Measurements from ENCODE around the gene FAM186B. TPM values are rescaled to one million over a fixed set of nuclear protein-coding genes. Genes with fewer than 3 reads are reported as not detected.
A peak's percentile ranks its signal among the peaks of the same experiment; 100 is the strongest.

FAM186B gene
- total and polyA plus RNA-seq, 12 donors = 0.04 to 1.5 (median 0.66) TPM

DNA sequence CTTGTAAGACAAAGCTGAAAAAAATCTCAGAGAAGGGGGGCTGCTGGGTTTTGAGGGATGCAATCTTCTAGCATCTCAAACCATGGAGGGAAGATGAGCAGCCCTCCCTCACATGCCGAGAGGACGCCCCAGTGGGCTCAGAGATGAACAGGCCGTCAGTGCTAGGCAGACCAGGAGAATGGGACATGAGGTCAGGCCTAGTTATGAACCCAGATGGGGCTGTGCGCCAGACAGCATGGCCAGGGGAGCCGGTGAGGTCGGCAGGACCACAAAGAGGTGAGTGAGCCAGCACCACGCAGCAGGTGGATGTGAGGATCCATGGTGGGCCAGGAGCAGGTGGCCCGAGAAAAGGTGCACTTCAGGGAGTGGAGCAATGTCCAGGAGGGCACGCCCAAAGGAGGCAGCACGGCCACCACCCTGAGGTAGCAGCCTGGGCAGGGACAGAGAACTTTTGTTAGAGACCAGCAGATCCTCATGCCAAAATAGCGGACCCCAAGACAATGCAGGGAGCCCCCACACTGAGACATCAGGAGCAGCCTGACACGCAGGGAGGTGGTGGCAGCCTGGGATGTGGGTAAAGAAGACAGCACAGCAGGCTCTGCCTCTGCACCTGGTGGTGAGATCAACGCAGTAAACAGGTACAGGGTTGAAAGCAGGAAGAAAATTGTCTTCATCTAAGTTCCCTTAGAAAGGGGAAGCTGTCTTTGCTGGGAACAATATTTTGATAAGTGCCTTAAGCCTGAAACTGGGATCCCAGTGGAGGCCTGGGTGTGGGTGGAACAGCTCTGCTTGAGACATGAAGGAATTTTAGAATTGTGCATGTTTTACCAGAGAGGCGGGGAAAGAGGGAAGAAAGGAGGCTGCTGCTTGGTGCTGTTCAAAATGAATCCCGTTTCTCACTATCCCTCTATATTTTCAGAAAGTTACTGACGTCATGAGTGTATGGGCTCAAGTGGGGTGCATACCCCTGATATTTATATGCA is 19.7 kb downstream of the FAM186B start:
- H3K27ac ChIP-seq = peak overlapping the region in 1 of 10 donors; percentile 80
- TF ChIP-seq, protein P1, sequence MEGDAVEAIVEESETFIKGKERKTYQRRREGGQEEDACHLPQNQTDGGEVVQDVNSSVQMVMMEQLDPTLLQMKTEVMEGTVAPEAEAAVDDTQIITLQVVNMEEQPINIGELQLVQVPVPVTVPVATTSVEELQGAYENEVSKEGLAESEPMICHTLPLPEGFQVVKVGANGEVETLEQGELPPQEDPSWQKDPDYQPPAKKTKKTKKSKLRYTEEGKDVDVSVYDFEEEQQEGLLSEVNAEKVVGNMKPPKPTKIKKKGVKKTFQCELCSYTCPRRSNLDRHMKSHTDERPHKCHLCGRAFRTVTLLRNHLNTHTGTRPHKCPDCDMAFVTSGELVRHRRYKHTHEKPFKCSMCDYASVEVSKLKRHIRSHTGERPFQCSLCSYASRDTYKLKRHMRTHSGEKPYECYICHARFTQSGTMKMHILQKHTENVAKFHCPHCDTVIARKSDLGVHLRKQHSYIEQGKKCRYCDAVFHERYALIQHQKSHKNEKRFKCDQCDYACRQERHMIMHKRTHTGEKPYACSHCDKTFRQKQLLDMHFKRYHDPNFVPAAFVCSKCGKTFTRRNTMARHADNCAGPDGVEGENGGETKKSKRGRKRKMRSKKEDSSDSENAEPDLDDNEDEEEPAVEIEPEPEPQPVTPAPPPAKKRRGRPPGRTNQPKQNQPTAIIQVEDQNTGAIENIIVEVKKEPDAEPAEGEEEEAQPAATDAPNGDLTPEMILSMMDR (IDR thresholded peaks at IDR 0.05) = no peak
- no peak overlapping the region for H3K4me3 ChIP-seq
- no peaks in the 10 kb centered on the region for H3K27me3 ChIP-seq
- intact Hi-C loops (cut with DNase I) = loop anchor here in 2 of 10 donors (10.0 kb wide), 3 partner anchors 51 to 231 kb away; partner anchors contain the start of genes KCNH3 (in 1 of the 2) and SPATS2 (in 1 of the 2)
- WGBS, 2 donors = 79% methylated on average over 16 of the region's 16 CpGs
- DNase-seq (no peak), ATAC-seq (no peak)
- H3K9me3 ChIP-seq = peaks cover 0 to 1% (median 0%) of the 10 kb centered on the region in 11 donors
- H3K4me1 ChIP-seq = peaks cover 4 to 61% (median 24%) of the 10 kb centered on the region in 9 donors
- peaks cover 0 to 22% (median 0%) of the 10 kb centered on the region in 9 donors for H3K36me3 ChIP-seq

DNA sequence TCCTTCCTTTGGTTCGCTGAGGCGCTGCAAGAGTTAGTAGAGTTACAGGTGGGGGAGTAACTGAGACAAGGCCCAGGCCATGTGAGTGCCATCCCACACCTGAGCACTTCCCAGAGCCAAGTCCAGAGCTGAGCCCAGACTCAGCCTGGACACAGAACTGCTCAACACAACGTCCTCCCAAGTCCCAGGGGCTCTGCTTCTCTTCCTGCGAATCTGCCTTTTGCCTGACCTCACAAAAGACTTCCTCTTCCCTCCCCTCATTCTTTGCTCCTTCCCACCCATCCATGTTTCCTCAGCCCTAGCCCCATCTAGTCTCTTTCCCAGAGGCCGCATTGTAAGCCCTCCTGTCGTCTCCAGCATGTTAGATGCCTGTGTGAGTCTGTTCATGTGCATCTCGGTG is 20.8 kb downstream of the FAM186B start:
- Histone ChIP-seq H3K36me3 (peaks cover 0 to 22% (median 0%) of the 10 kb centered on the region in 9 donors), H3K9me3 (no peaks in the 10 kb centered on the region), H3K27me3 (no peaks in the 10 kb centered on the region), H3K4me1 (peaks cover 6 to 70% (median 32%) of the 10 kb centered on the region in 9 donors), H3K27ac (peak overlapping the region in 7 of 10 donors; percentile 15 to 80 (median 26)), H3K4me3 (peak overlapping the region in 1 of 10 donors; percentile 2)
- TF ChIP-seq, protein P1 (IDR thresholded peaks at IDR 0.05) = no peak
- WGBS, 2 donors = 58 to 62% methylated on average over 7 of the region's 7 CpGs
- intact Hi-C loops (cut with DNase I) = loop anchor here in 4 of 10 donors (5.0 to 10.0 kb wide), 4 partner anchors 50 to 230 kb away; partner anchors contain the start of genes KCNH3 (in 1 of the 4) and SPATS2 (in 1 of the 4)
- DNase-seq (no peak), ATAC-seq (peak in 1 of 8 donors; percentile 14)

DNA sequence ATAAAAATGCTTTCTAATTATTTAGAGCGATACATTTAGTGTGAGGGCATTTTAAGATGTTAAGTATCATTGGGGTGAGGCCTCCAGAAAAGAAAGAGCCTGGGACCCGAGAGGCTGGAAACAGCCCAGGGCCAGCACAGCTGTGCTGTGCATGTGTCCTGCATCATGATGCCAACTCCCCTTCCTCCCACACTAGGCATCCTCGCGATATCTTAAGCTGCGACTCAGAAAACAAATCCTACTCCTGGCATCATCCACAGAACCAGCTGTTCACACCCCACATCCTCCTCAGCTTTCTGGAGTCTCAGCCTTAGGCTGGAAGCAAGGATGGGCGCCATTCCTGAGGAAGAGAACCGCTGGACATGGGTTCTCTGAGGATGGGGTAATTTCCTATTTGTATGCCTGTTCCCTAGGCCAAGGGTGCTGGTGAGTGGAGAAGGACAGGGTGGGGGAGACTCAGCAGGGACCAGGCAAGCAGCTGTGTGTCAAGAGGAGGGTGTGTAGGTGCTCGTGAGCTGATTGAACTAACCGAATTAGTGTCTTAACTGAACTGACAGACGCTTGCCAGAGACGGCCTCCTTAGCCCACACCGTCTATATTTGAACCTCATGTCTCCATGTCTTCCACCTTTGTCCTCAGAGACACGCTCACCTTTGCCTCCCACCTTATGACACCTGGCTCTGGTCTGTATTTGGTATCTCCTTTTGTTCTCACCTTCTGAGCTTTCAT is 21.9 kb downstream of the FAM186B start:
- WGBS, 2 donors = 67 to 68% methylated on average over 13 of the region's 13 CpGs
- DNase-seq = no peak
- TF ChIP-seq, protein P1 (IDR thresholded peaks at IDR 0.05) = no peak
- Histone ChIP-seq H3K9me3 (no peaks in the 10 kb centered on the region), H3K4me3 (no peak overlapping the region), H3K27me3 (no peaks in the 10 kb centered on the region), H3K27ac (peak overlapping the region in 7 of 10 donors; percentile 17 to 80 (median 45)), H3K36me3 (peaks cover 0 to 22% (median 0%) of the 10 kb centered on the region in 9 donors), H3K4me1 (peaks cover 6 to 64% (median 30%) of the 10 kb centered on the region in 9 donors)
- intact Hi-C loops (cut with DNase I) = loop anchor here in 4 of 10 donors (5.0 to 10.0 kb wide), 4 partner anchors 49 to 229 kb away; partner anchors contain the start of genes KCNH3 (in 1 of the 4) and SPATS2 (in 1 of the 4)
- ATAC-seq = peak in 3 of 8 donors; percentile 7 to 18 (median 10)

Data from heart right ventricle (tissue), 16 donors.